ENCODE data around the gene RBFOX2.
"Not testable (repeated sequence)": the region's sequence is repeated elsewhere in the genome, so short reads cannot be mapped to it uniquely, and the experiment has no call there.

RBFOX2 gene

GRCh38 chr22:35818897-35819296 is 209.7 kb downstream of the RBFOX2 start:
- no peak for DNase-seq (ENCODE audit: low spot score)
- no peak for TF ChIP-seq CTCF (IDR thresholded peaks at IDR 0.05; ENCODE audit: poor library complexity, severe bottlenecking)
- Histone ChIP-seq H3K4me1 (ENCODE audit: insufficient read depth, poor library complexity, severe bottlenecking) (no peaks in the 10 kb centered on the region), H3K36me3 (ENCODE audit: low read depth) (peaks cover 59% of the 10 kb centered on the region), H3K9me3 (ENCODE audit: severe bottlenecking) (no peaks in the 10 kb centered on the region), H3K4me3 (ENCODE audit: severe bottlenecking) (no peak overlapping the region), H3K27me3 (ENCODE audit: insufficient read depth, poor library complexity, severe bottlenecking) (no peaks in the 10 kb centered on the region), H3K27ac (ENCODE audit: poor library complexity, severe bottlenecking) (no peak overlapping the region)
- no peak for ATAC-seq (ENCODE audit: low read depth)

GRCh38 chr22:35812600-35812999 is 216.0 kb downstream of the RBFOX2 start:
- DNase-seq (ENCODE audit: low spot score): no peak
- Histone ChIP-seq H3K36me3 (ENCODE audit: low read depth) (peaks cover 70% of the 10 kb centered on the region), H3K9me3 (ENCODE audit: severe bottlenecking) (no peaks in the 10 kb centered on the region)

GRCh38 chr22:35811670-35812069 is 217.0 kb downstream of the RBFOX2 start:
- no peak overlapping the region for H3K27ac ChIP-seq (ENCODE audit: poor library complexity, severe bottlenecking)
- no peak for TF ChIP-seq CTCF (IDR thresholded peaks at IDR 0.05; ENCODE audit: poor library complexity, severe bottlenecking)
- H3K4me1 ChIP-seq (ENCODE audit: insufficient read depth, poor library complexity, severe bottlenecking): no peaks in the 10 kb centered on the region
- DNase-seq (ENCODE audit: low spot score) (no peak), ATAC-seq (ENCODE audit: low read depth) (no peak)
- peaks cover 70% of the 10 kb centered on the region for H3K36me3 ChIP-seq (ENCODE audit: low read depth)
- no peaks in the 10 kb centered on the region for H3K27me3 ChIP-seq (ENCODE audit: insufficient read depth, poor library complexity, severe bottlenecking)
- H3K4me3 ChIP-seq (ENCODE audit: severe bottlenecking): no peak overlapping the region
- no peaks in the 10 kb centered on the region for H3K9me3 ChIP-seq (ENCODE audit: severe bottlenecking)

More at GRCh38 chr22:35812600-35812999, 216.0 kb downstream of the RBFOX2 start:
- H3K27me3 ChIP-seq (ENCODE audit: insufficient read depth, poor library complexity, severe bottlenecking): no peaks in the 10 kb centered on the region
- H3K4me1 ChIP-seq (ENCODE audit: insufficient read depth, poor library complexity, severe bottlenecking): no peaks in the 10 kb centered on the region
- no peak overlapping the region for H3K4me3 ChIP-seq (ENCODE audit: severe bottlenecking)
- no peak overlapping the region for H3K27ac ChIP-seq (ENCODE audit: poor library complexity, severe bottlenecking)
- no peak for TF ChIP-seq CTCF (IDR thresholded peaks at IDR 0.05; ENCODE audit: poor library complexity, severe bottlenecking)
- ATAC-seq (ENCODE audit: low read depth): no peak

GRCh38 chr22:35809816-35810215 is 218.8 kb downstream of the RBFOX2 start:
- H3K36me3 ChIP-seq (ENCODE audit: low read depth): peaks cover 69% of the 10 kb centered on the region
- H3K27me3 ChIP-seq (ENCODE audit: insufficient read depth, poor library complexity, severe bottlenecking): no peaks in the 10 kb centered on the region
- no peaks in the 10 kb centered on the region for H3K4me1 ChIP-seq (ENCODE audit: insufficient read depth, poor library complexity, severe bottlenecking)
- H3K27ac ChIP-seq (ENCODE audit: poor library complexity, severe bottlenecking): no peak overlapping the region
- TF ChIP-seq CTCF (IDR thresholded peaks at IDR 0.05; ENCODE audit: poor library complexity, severe bottlenecking): no peak
- no peak overlapping the region for H3K4me3 ChIP-seq (ENCODE audit: severe bottlenecking)
- DNase-seq (ENCODE audit: low spot score): no peak
- no peak for ATAC-seq (ENCODE audit: low read depth)
- H3K9me3 ChIP-seq (ENCODE audit: severe bottlenecking): no peaks in the 10 kb centered on the region

GRCh38 chr22:35808377-35808776 is 220.2 kb downstream of the RBFOX2 start:
- H3K27ac ChIP-seq (ENCODE audit: poor library complexity, severe bottlenecking): no peak overlapping the region
- H3K36me3 ChIP-seq (ENCODE audit: low read depth): peaks cover 70% of the 10 kb centered on the region
- H3K4me3 ChIP-seq (ENCODE audit: severe bottlenecking): no peak overlapping the region
- no peaks in the 10 kb centered on the region for H3K27me3 ChIP-seq (ENCODE audit: insufficient read depth, poor library complexity, severe bottlenecking)
- ATAC-seq (ENCODE audit: low read depth): no peak
- no peaks in the 10 kb centered on the region for H3K9me3 ChIP-seq (ENCODE audit: severe bottlenecking)
- DNase-seq (ENCODE audit: low spot score): no peak
- H3K4me1 ChIP-seq (ENCODE audit: insufficient read depth, poor library complexity, severe bottlenecking): no peaks in the 10 kb centered on the region
- TF ChIP-seq CTCF (IDR thresholded peaks at IDR 0.05; ENCODE audit: poor library complexity, severe bottlenecking): no peak

GRCh38 chr22:35806668-35807067 is 222.0 kb downstream of the RBFOX2 start:
- H3K4me1 ChIP-seq (ENCODE audit: insufficient read depth, poor library complexity, severe bottlenecking); H3K4me3 ChIP-seq (ENCODE audit: severe bottlenecking); H3K27ac ChIP-seq (ENCODE audit: poor library complexity, severe bottlenecking); H3K27me3 ChIP-seq (ENCODE audit: insufficient read depth, poor library complexity, severe bottlenecking); DNase-seq (ENCODE audit: low spot score); H3K9me3 ChIP-seq (ENCODE audit: severe bottlenecking); ATAC-seq (ENCODE audit: low read depth): not testable (repeated sequence)
- peaks cover 86% of the 10 kb centered on the region for H3K36me3 ChIP-seq (ENCODE audit: low read depth)

Data from RWPE2 (cell line).